ENCODE measurements around the gene KIZ. TPM values are rescaled to one million over a fixed set of nuclear protein-coding genes. Genes with fewer than 3 reads are reported as not detected.

The KIZ gene
- total RNA-seq, 1 experiment from 2014 or later, result 17.6 TPM

DNA sequence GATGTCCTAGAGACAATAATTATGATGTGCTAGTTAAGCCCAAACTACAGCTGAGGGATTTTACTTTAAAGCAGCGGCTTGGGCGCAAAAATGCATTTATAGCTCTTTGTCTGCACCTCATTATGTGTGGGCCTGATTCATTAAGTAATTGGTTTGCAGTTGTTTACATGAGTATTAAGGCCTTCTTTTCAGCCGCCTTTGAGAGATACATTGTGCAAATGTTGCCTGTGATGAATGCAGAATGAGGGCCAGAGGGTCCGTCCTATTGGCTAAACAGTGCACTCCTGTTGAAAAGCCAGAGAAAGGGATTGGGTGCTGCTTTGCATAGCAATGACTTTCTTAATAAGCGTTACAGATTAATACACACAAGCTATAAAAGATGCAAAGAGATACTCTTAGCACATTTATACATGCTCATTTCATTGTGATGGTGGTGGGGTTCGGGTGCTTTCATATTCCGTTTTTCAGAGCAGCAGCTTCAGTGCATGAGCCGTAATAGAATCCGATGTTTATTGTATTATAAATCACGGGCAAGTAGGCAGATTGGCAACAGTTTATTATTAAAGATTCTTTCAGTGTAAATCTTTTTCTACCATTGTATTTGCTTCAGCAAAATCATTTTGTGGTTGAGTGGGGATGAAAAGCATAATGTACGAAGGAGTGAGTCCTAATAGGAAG is 109.1 kb downstream of the KIZ start:
- no peak overlapping the region for H3K4me2 ChIP-seq (ENCODE audit: low read length)
- DNase-seq (ENCODE audit: low read depth, low spot score) (no peak), ATAC-seq (no peak)
- no peaks in the 10 kb centered on the region for H4K20me1 ChIP-seq (ENCODE audit: insufficient read depth)
- H3K9me3 ChIP-seq (ENCODE audit: control insufficient read depth in 1 of 2, insufficient read depth in 1 of 2, low read depth in 1 of 2, low read length in 2 of 2), result no peaks in the 10 kb centered on the region
- no peak overlapping the region for H3K9ac ChIP-seq (ENCODE audit: low read length)
- TF ChIP-seq JUND (IDR thresholded peaks at IDR 0.05), result no peak
- H3K27me3 ChIP-seq (ENCODE audit: insufficient read depth, low read length), result no peaks in the 10 kb centered on the region
- POLR2A ChIA-PET, result no interaction called here
- no peaks in the 10 kb centered on the region for H3K79me2 ChIP-seq (ENCODE audit: insufficient read depth, low read length)
- H3K9me2 ChIP-seq (ENCODE audit: insufficient read depth), result no peaks in the 10 kb centered on the region
- CTCF ChIA-PET, result interaction anchor here (0.8 to 5.3 kb wide), 13 partner anchors 12 to 402 kb away, joined by 3 to 105 read pairs (median 5); no protein-coding TSS in a partner anchor
- RAD21 ChIA-PET (ENCODE audit: low non-redundant PET in 1 of 2, low total read pairs in 2 of 2, uncharacterized antibody in 2 of 2, unreplicated experiment in 2 of 2), result interaction anchor here (0.7 to 2.4 kb wide), 4 partner anchors 238 to 270 kb away, joined by 3 to 13 read pairs (median 4); no protein-coding TSS in a partner anchor
- no peak overlapping the region for H3K27ac ChIP-seq (ENCODE audit: low read depth, low read length)
- H3K4me1 ChIP-seq (ENCODE audit: control insufficient read depth in 1 of 2, insufficient read depth in 2 of 2, low read length in 2 of 2), result peaks cover 0 to 6% of the 10 kb centered on the region in 2 experiments; a peak in 1 of 4 replicates
- BruUV-seq (replicated peaks), result no TSS peak
- intact Hi-C loops (cut with micrococcal nuclease), result loop anchor here (1.0 to 5.0 kb wide), 6 partner anchors 255 to 398 kb away; no protein-coding TSS in a partner anchor
- H2AFZ ChIP-seq (ENCODE audit: low read depth, low read length, poor library complexity, severe bottlenecking), result no peak overlapping the region
- H3K36me3 ChIP-seq (ENCODE audit: control insufficient read depth in 1 of 2, insufficient read depth in 2 of 2, low read length in 2 of 2), result no peaks in the 10 kb centered on the region
- no peak overlapping the region for H3K4me3 ChIP-seq (replicated peaks in 1 of 2; ENCODE audit: low read depth in 1 of 2, low read length in 2 of 2)

DNA sequence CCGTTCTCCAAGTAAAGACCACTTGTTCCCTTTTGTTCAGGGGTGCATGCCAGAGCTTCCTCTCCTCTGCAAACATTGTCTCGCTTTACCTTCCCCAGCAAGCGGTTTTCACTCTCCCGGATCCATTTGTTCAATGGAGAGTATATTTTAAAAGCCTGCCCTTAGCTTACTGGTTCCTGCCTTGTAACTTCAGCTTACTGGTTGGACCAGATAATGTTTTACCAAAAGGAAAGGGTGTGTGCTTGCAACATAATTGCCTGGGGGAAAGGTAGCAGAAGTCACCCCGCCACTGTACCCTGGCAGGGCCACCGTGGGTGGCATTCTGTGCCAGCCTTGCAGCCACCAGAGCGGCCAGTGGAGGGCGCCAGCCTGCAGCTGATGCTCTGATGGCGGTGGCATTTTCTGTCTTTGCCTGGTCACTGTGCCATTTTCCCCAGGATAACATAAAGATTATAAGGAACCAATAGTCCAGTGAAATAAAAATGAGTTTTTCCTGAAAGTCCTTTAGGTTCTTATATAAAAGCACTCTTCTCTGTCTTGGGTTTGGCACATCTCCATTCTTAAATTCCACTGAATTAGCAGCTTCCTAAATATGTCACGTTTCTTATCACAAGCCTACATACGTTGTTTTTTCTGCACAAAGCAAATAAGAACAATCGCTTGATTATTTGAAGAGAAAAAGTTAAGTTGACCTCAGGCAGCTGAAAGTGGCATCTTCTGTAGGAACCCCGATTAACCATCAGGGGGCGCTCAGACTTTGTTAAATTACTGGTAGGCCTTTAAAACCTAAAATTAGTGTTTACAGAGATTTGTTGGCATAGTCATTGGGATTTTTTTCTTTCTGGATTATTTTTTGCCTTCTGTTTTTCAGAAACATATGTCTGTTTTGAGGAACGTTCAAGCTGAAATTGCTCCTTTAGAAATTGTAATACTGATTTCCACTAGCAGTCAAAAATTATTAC is 109.9 kb downstream of the KIZ start:
- ChIA-PET CTCF (interaction anchor here (0.6 to 5.3 kb wide), 22 partner anchors 11 to 403 kb away, joined by 3 to 105 read pairs (median 4); partner anchors contain the start of gene XRN2), RAD21 (ENCODE audit: low non-redundant PET in 1 of 2, low total read pairs in 2 of 2, uncharacterized antibody in 2 of 2, unreplicated experiment in 2 of 2) (interaction anchor here (0.6 to 2.4 kb wide), 6 partner anchors 67 to 294 kb away, joined by 3 to 13 read pairs (median 4); partner anchors contain the start of gene XRN2 (in 1 of the 2)), POLR2A (no interaction called here)
- H3K27ac ChIP-seq (ENCODE audit: low read depth, low read length), result no peak overlapping the region
- H3K4me2 ChIP-seq (ENCODE audit: low read length), result no peak overlapping the region; the same call in 1 of the 2 replicates
- intact Hi-C loops (cut with micrococcal nuclease), result loop anchor here (1.0 to 5.0 kb wide), 6 partner anchors 255 to 399 kb away; no protein-coding TSS in a partner anchor
- H3K9me2 ChIP-seq (ENCODE audit: insufficient read depth), result no peaks in the 10 kb centered on the region
- TF ChIP-seq, protein P1, sequence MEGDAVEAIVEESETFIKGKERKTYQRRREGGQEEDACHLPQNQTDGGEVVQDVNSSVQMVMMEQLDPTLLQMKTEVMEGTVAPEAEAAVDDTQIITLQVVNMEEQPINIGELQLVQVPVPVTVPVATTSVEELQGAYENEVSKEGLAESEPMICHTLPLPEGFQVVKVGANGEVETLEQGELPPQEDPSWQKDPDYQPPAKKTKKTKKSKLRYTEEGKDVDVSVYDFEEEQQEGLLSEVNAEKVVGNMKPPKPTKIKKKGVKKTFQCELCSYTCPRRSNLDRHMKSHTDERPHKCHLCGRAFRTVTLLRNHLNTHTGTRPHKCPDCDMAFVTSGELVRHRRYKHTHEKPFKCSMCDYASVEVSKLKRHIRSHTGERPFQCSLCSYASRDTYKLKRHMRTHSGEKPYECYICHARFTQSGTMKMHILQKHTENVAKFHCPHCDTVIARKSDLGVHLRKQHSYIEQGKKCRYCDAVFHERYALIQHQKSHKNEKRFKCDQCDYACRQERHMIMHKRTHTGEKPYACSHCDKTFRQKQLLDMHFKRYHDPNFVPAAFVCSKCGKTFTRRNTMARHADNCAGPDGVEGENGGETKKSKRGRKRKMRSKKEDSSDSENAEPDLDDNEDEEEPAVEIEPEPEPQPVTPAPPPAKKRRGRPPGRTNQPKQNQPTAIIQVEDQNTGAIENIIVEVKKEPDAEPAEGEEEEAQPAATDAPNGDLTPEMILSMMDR (IDR thresholded peaks at IDR 0.05 in 2 of 3, conservative IDR thresholded peaks at IDR 0.05 in 1 of 3; ENCODE audit: borderline replicate concordance in 1 of 3, insufficient read depth in 1 of 3, low read depth in 2 of 3, low read length in 2 of 3), result peak; percentile 84 to 97 (median 91); a peak in 5 of 6 replicates
- no peak for TF ChIP-seq SIN3A (IDR thresholded peaks at IDR 0.05; ENCODE audit: low read depth)
- TF ChIP-seq RAD21 (IDR thresholded peaks at IDR 0.05; ENCODE audit: low read depth), result peak; percentile 66
- peaks cover 0 to 6% of the 10 kb centered on the region in 2 experiments; a peak in 1 of 4 replicates for H3K4me1 ChIP-seq (ENCODE audit: control insufficient read depth in 1 of 2, insufficient read depth in 2 of 2, low read length in 2 of 2)
- no peaks in the 10 kb centered on the region for H3K36me3 ChIP-seq (ENCODE audit: control insufficient read depth in 1 of 2, insufficient read depth in 2 of 2, low read length in 2 of 2)
- no peaks in the 10 kb centered on the region for H4K20me1 ChIP-seq (ENCODE audit: insufficient read depth)
- no peaks in the 10 kb centered on the region for H3K9me3 ChIP-seq (ENCODE audit: control insufficient read depth in 1 of 2, insufficient read depth in 1 of 2, low read depth in 1 of 2, low read length in 2 of 2)
- no peak overlapping the region for H2AFZ ChIP-seq (ENCODE audit: low read depth, low read length, poor library complexity, severe bottlenecking)
- H3K79me2 ChIP-seq (ENCODE audit: insufficient read depth, low read length), result no peaks in the 10 kb centered on the region
- ATAC-seq (peak; percentile 92), DNase-seq (ENCODE audit: low read depth, low spot score) (peak; percentile 51)
- no peak overlapping the region for H3K9ac ChIP-seq (ENCODE audit: low read length)
- H3K27me3 ChIP-seq (ENCODE audit: insufficient read depth, low read length), result no peaks in the 10 kb centered on the region
- no peak overlapping the region for H3K4me3 ChIP-seq (replicated peaks in 1 of 2; ENCODE audit: low read depth in 1 of 2, low read length in 2 of 2)
- no TSS peak for BruUV-seq (replicated peaks)
